CD4-positive, alpha-beta T cell treated with Interleukin-21 for 1 hour (primary cell): ENCODE results near the gene DNMT3L.
A peak's percentile ranks its signal among the peaks of the same experiment; 100 is the strongest.
"Not testable (repeated sequence)": the region's sequence is repeated elsewhere in the genome, so short reads cannot be mapped to it uniquely, and the experiment has no call there.

Experiments
- DNase-seq: peaks from one replicate; pipeline ENCODE4 v3.0.0-alpha.2; 2020

The DNMT3L gene

DNA sequence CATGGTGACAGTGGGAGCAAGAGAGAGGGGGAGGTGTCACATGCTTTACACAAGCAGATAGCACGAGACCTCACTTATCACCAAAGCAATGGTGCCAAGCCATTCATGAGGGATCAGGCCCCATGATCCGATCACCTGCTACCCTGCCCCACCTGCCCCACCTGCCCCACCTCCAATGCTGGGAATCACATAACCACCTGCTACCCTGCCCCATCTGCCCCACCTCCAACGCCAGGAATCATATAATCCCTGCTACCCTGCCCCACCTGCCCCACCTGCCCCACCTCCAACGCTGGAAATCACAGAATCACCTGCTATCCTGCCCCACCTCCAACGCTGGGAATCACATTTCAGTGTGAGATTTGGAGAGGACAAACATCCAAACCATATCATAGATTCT, 13.3 kb upstream of the DNMT3L start:
- no peak for DNase-seq

- DNase-seq, result no peak
These were observed 11.3 kb upstream of the DNMT3L start for GRCh38 chr21:44273046-44273445.

DNA sequence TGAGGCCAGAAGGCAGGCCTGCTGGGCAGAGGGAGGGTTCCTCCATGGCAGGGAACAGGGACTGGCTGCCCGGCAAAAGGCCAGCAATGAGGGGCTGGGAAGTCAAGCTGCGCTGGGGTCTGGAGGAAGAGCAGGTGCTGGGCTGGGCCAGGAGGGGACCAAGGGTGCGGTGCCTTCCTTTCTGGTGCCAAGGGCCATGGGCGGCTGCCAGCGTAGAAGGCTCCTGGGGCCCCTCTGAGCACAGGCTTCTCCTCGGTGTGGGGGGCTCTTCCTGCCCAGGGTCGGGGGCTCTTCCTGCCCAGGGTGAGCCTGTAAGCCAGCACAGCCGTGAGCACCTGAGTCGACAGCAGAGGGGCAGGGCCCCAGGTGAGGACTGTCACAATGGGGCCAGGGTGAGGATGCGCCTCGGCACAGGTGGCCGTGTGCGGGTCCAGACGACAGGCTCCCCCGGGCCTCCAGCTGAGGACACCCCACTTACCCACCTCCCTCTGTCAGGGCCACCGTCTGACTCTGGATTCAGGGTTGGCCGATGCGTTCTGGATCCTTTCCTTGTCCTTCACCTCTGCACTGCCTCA, 10.7 kb upstream of the DNMT3L start:
- no peak for DNase-seq

DNA sequence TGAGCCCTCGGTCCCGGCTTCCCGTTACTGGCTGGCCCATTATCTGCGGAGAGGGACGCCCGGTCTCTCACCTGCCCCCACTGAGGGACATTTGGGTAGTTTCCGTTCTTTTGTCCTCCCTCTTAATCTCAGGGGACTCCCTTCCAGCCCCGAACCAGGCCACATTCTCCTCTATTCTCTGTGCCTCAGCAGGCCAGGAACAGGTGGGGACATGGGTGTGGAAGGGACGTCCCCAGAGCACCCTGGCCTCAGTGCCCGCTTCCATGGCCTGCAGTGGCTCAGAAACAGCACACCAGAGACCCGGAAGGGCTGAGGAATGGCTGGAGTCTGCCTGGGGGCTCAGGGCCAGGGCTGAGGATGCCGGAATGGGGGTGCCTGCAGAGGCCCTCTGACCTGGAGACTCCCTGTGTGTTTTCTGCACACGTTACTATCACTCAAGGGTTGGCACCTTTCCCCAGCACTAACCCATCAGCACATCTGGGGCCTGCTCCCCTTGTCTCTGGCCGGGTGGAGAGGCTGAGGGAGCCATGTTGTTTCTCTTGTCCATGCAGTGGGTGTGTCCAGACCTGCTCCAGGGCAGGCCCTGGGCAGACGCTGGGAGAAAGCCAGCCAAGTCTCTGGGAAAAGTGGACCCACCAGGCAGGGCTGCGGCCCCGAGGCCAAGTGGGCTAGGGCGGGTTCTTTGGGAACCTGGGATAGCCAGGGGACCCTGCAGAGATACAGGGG, 10.0 kb upstream of the DNMT3L start:
- no peak for DNase-seq

- no peak for DNase-seq
These were observed 7.4 kb upstream of the DNMT3L start for GRCh38 chr21:44269090-44269489.

DNA sequence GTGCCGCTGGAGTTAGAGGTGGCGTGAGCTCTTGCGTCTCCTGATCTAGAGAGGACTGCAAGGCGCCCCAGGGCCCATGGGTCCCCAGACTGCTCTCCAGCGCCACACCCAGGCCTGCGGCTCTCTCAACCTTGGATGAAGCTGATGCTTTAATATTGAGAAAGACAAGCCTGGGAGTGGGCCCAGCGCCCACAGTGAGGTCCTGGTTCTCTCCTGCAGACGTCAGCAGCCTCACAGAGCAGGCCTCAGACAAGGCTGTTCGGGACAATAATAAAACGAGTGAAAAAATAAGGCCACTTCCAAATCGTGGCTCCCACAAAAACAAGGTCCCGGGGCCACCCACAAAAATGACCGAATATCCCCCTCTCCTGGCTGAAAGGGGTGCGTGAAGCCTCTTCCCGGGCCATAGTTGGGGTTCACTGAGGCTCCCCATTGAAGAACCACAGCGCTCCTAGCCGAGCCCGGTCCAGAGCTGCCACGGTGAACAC, 6.0 kb upstream of the DNMT3L start:
- peak; percentile 44 for DNase-seq

GRCh38 chr21:44265734-44266270, 4.1 kb upstream of the DNMT3L start:
- no peak for DNase-seq

DNA sequence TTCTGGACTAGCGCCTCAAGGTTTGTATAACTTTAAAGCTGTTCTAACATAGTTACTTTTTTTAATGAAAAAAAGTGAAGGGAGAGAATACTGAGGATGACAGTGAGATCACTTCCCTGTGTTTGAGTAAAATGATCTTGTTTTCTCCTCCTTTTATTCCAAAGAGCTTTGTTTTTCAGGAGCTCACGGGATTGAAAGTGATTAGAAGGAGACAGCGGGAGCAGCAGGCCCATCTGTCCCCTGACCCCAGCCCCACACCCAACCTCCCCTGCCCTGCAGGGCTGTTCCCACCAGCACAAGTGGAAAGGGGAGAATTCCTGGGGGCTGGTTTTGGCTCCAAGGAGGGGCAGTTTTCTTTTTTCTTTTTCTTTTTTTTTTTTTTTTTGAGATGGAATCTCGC, 2.1 kb upstream of the DNMT3L start:
- DNase-seq, result no peak

DNA sequence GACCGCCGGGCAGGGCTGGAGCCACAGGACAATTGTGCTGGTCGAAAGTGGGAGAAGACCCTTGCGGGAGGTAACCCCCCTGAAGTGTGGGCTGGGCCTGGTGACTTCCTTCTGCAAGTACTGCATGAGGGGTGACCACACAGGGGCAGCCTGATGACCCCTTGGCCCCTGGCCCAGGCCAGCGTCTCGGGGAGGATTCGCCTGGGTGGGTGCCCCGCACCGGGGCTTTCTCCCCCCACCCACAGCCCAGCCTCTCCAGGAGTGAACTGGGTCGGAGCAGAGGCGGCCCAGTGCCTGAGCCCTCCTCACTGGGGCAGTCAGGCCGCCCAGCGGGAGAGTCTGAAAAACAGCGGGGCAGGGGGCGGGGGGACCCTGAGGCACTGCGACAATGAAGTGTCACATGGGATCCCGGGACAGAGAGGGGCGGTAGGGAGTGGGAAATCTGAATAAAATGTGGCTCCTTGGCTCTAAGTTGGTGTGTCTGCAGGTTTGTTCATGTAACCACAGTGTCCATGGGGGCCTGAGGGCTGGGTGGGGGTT, 1.6 kb upstream of the DNMT3L start:
- DNase-seq, result no peak

GRCh38 chr21:44262338-44263056, 800 bp upstream of the DNMT3L start:
- no peak for DNase-seq

- DNase-seq, result no peak
These were observed 686 bp downstream of the DNMT3L start for GRCh38 chr21:44260791-44261631.

- DNase-seq, result no peak
These were observed 1.6 kb downstream of the DNMT3L start for GRCh38 chr21:44260066-44260465.

DNA sequence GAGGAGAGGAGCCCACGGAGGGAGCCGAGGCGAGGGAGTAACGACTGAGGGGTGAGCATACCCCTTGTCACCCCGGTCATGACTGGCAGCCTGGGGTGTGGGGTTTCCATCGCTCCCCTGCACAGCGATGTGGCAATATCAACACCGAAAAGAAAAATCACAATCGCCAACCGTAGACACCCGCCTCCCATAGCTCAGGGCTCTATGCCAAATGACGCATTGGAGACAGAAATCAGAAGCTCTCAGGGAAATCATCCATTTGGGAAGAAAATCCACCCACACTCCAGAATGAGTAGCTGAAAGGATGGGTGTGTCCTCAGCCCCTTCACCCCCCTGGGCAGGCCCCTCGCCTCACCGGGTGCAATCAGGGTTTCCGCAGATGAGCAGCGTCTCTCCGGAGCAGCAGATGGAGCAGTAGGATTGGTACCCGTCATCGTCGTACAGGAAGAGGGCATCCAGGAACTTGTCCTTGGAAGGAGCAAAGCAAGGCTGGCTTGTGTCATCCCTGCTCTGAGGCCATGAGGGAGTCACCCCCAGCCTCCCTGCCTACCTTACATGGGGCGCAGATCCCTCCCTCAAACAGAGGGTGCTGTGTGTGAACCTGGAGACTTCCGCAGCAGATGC, 2.5 kb downstream of the DNMT3L start:
- no peak for DNase-seq

DNA sequence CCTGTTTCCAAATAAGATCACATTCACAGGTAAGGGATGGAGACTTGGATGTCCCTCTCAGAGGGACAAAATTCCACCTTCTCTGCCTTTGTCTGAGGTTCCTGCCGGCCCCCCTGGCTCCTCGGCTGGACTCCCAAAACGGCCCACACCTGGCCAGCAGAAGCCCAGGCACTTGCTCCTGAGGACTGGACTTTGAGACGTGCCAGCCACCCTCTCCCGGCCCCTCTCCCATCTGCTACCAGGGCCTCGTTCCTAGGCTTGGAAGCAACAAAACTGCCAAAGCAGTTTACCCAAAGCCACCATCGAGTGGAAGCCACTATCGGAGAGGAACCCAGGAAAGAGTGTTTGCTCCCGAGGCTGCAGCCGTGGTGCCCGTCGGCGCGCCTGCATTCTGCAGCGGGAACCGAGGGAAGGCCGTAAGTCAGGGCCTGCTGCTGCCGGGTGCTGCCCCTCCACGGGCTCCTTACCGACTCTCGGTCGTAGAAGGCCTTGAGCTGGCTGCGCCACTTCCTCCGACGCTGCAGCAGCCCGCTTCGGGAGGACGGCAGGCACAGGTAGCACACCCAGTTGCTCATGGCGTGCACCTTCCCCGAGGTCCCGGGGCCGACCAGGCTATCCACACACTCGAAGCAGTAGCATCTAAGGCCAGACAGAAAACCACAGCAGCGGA, 3.5 kb downstream of the DNMT3L start:
- no peak for DNase-seq

DNA sequence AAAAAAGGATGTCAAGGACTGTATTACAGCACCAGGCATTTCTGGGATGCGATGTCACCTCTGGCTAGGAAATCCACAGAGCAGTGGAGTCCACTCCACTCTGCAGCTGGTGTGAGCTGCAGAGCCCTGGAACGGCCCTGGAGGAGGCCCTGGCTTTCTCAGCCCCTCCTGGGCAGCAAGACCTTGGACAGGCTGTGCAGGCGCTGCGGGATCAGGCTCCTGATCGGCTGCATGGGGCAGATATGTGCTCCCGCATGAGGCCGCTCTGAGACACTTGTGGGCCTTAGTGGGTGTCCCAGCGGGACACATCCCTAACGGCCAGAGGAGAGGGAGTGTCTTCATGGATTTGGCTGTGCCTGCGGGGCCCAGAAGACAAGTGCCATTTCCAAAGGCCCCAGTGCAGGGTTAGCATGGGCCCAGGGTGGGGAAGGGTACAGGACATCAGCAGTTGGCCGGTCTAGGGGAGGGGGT, 6.2 kb downstream of the DNMT3L start:
- no peak for DNase-seq

GRCh38 chr21:44253832-44254710, 7.6 kb downstream of the DNMT3L start:
- DNase-seq, result no peak

GRCh38 chr21:44249204-44250037, 12.3 kb downstream of the DNMT3L start:
- DNase-seq, result not testable (repeated sequence)

- not testable (repeated sequence) for DNase-seq
These were observed 13.8 kb downstream of the DNMT3L start for GRCh38 chr21:44247904-44248303.

DNA sequence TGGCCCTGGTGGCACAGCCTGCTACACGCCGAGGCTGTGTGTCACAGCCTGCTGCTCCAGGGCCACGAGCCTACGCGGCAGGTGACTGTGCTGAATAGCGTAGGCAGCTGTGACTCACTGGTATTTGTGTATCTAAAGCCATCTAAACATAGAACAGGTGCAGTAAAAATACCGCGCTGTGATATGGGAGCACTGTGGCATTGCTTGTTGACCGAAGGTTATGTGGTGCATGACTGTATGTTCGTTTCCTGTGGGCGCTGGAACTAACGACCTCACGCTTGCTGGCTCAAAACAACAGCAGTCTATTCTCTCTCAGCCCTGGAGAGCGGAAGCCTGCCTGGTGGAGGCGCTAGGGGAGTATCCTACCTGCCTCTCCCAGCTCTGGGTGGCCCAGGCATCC, 17.7 kb downstream of the DNMT3L start:
- DNase-seq, result not testable (repeated sequence)
